Endothelial cell of umbilical vein (primary cell): Measurements from ENCODE around the gene CCDC69. TPM values are rescaled to one million over a fixed set of nuclear protein-coding genes. Genes with fewer than 3 reads are reported as not detected.

Experiments used
- BruUV-seq: library from RNA; stranded (reverse); fragments of 400-500 nt; replicated peaks from 2 replicates; lab custom pipeline; 2021; lab: Mats Ljungman, UMichigan
- CTCF ChIA-PET: fragments of 300-600, 350-600 bp; sonication (Branson Sonifier 250); formaldehyde crosslinking; loops from one replicate; lab custom pipeline; 2021; ENCODE audit warnings: antibody characterized with exemption, inconsistent platforms; lab: Charles Lee
- POLR2A ChIA-PET: fragments of 300-600, 350-600 bp; sonication (Branson Sonifier 250); formaldehyde crosslinking; loops from one replicate; lab custom pipeline; 2021; ENCODE audit warnings: antibody characterized with exemption, inconsistent platforms; lab: Charles Lee
- DNase-seq: peaks from one replicate; pipeline ENCODE4 v3.0.0-alpha.2; 2011; ENCODE audit warnings: low read depth, low spot score
- FAIRE-seq: peaks from 2 replicates; lab custom pipeline; 2011; peaks lifted over from hg19 to GRCh38; lab: Jason Lieb, UNC
- H2AFZ ChIP-seq: 2 replicates; pipeline ENCODE4 v1.6.0; 2012; ENCODE audit warnings: low read depth, low read length, control low read depth, inconsistent platforms
- H3K27ac ChIP-seq: 2 replicates; pipeline ENCODE4 v1.5.1; 2011; ENCODE audit warnings: low read depth, mild to moderate bottlenecking, control low read depth, low read length, moderate library complexity; ENCODE audit not compliant: insufficient read depth
- H3K27me3 ChIP-seq, 2 experiments: 2 replicates each; pipeline versions ENCODE4 v1.6.0 to v1.6.1; 2011; ENCODE audit warnings: low read length in 2 of 2, mixed read lengths in 1 of 2; ENCODE audit not compliant: control insufficient read depth in 2 of 2, insufficient read depth in 2 of 2
- H3K36me3 ChIP-seq, 2 experiments: 2 replicates in 1 of 2; 3 replicates in 1 of 2; pipeline ENCODE4 v1.5.1; 2011; ENCODE audit warnings: low read length in 2 of 2, mild to moderate bottlenecking in 1 of 2, moderate library complexity in 1 of 2; ENCODE audit not compliant: control insufficient read depth in 2 of 2, insufficient read depth in 2 of 2; ENCODE audit errors: extremely low read depth in 1 of 2
- H3K4me1 ChIP-seq: 3 replicates; pipeline ENCODE4 v1.5.1; 2011; ENCODE audit warnings: mild to moderate bottlenecking, low read length; ENCODE audit not compliant: control insufficient read depth, insufficient read depth; ENCODE audit errors: extremely low read depth
- H3K4me2 ChIP-seq: 2 replicates; pipeline ENCODE4 v1.6.1; 2011; ENCODE audit warnings: low read length, control low read depth, mixed read lengths; ENCODE audit not compliant: insufficient read depth
- H3K4me3 ChIP-seq, 3 experiments: fragments of 200-600 bp in 1 of 3; sonication (generic), shearing (Covaris generic) in 1 of 3; replicated peaks in 1 of 3; 2 replicates each; pipeline ENCODE4 v1.5.1; 2011 to 2016; ENCODE audit warnings: control low read depth in 3 of 3, low read length in 3 of 3, mild to moderate bottlenecking in 2 of 3, inconsistent platforms in 1 of 3, low read depth in 1 of 3, moderate library complexity in 1 of 3; ENCODE audit not compliant: insufficient read depth in 1 of 3
- H3K79me2 ChIP-seq: 2 replicates; pipeline ENCODE4 v1.6.0; 2012; ENCODE audit warnings: low read length, inconsistent platforms; ENCODE audit not compliant: control insufficient read depth, insufficient read depth
- H3K9ac ChIP-seq: replicated peaks from 2 replicates; pipeline ENCODE3; 2011; ENCODE audit warnings: low read length, control low read depth; ENCODE audit not compliant: insufficient read depth; ENCODE audit errors: extremely low read depth
- H3K9me1 ChIP-seq: replicated peaks from 3 replicates; pipeline ENCODE4 v1.6.0; 2011; ENCODE audit warnings: mild to moderate bottlenecking, low read length; ENCODE audit not compliant: control insufficient read depth, insufficient read depth; ENCODE audit errors: extremely low read depth
- H3K9me3 ChIP-seq: replicated peaks from 2 replicates; pipeline ENCODE4 v1.5.1; 2012; ENCODE audit warnings: low read length, inconsistent platforms; ENCODE audit not compliant: control insufficient read depth, insufficient read depth
- H4K20me1 ChIP-seq: replicated peaks from 2 replicates; pipeline ENCODE3; 2011; ENCODE audit warnings: mild to moderate bottlenecking, low read length; ENCODE audit not compliant: control insufficient read depth, insufficient read depth; ENCODE audit errors: extremely low read depth
- EZH2 ChIP-seq: IDR thresholded peaks from 2 replicates; pipeline ENCODE4 v1.6.1; 2012; ENCODE audit warnings: borderline replicate concordance, low read depth, mild to moderate bottlenecking, moderate library complexity, low read length, inconsistent platforms; ENCODE audit not compliant: severe bottlenecking
- POLR2AphosphoS5 ChIP-seq: IDR thresholded peaks from 2 replicates; pipeline ENCODE4 v1.6.1; 2012; ENCODE audit warnings: low read depth, mild to moderate bottlenecking, control low read depth, low read length, moderate library complexity; ENCODE audit not compliant: insufficient read depth
- dilution Hi-C: fragments of 300-500 bp; cut with MboI; formaldehyde crosslinking; loops from one replicate; pipeline ENCODE4 v1.15.0; 2019; ENCODE audit warnings: low sequenced_read_pairs; ENCODE audit not compliant: extremely low pct_ligation_motif_present
- intact Hi-C: fragments of 100-400 bp; cut with micrococcal nuclease; formaldehyde crosslinking; loops from one replicate; pipeline ENCODE4 v1.10.0; 2022
- polyA plus RNA-seq, 4 experiments: library from polyadenylated mRNA; depleted of rRNA in 3 of 4; stranded (reverse) in 3 of 4; unstranded in 1 of 4; fragments of >200 nt; gene quantifications; 2 replicates each; pipeline versions ENCODE4 v1.2.1 to v1.2.3, GENCODE V29; 2011 to 2012; ENCODE audit warnings: missing spikeins in 1 of 4
- total RNA-seq: library from RNA; stranded (reverse); gene quantifications from 2 replicates; pipeline ENCODE4 v1.2.3, GENCODE V29; 2021
- TF ChIP-seq, protein P1 (sequence below): IDR thresholded peaks from 2 replicates; pipeline ENCODE4 v1.6.1; 2011; ENCODE audit not compliant: insufficient read depth, insufficient read length

CCDC69 gene
- total and polyA plus RNA-seq, 2 donors (not counting 3 experiments of a cell fraction or from before 2014, with no cell fraction given) = 4.1 to 4.5 TPM

DNA sequence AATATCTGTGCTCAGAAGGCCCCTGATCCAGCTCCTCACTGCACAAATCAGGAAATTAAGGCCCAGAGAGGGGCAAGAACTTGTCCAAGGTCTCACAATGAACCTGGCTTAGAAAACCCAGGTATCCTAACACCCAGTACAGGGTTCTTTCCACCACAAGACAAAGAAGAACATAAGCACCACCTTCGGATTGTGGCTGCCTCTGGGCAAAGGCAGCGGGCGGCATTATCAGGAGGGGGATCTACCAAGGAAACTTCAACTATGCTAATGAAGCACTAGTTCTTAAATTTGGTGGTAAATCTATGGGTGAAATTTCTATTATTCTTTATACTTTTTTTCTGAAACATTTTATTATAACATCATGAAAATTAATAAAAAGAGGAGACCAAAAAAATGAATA, 84.2 kb downstream of the CCDC69 start:
- Histone ChIP-seq H3K79me2 (peaks cover 19% of the 10 kb centered on the region), H3K36me3 (peaks cover 15 to 60% of the 10 kb centered on the region in 2 experiments), H3K4me1 (no peaks in the 10 kb centered on the region), H3K27ac (no peak overlapping the region), H3K9me1 (no peaks in the 10 kb centered on the region), H3K27me3 (no peaks in the 10 kb centered on the region), H3K9ac (no peak overlapping the region), H3K4me3 (no peak overlapping the region), H3K9me3 (no peaks in the 10 kb centered on the region), H2AFZ (no peak overlapping the region), H4K20me1 (no peaks in the 10 kb centered on the region), H3K4me2 (no peak overlapping the region)
- intact Hi-C loops (no loop called here), dilution Hi-C loops (no loop called here)
- ChIA-PET CTCF (interaction anchor here (1.3 kb wide), 1 partner anchor 14 kb away, joined by 4 read pairs; no protein-coding TSS in a partner anchor), POLR2A (no interaction called here)
- no peak for FAIRE-seq
- TF ChIP-seq, protein P1, sequence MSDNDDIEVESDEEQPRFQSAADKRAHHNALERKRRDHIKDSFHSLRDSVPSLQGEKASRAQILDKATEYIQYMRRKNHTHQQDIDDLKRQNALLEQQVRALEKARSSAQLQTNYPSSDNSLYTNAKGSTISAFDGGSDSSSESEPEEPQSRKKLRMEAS = no peak
- TF ChIP-seq EZH2 = no peak
- no peak for TF ChIP-seq POLR2AphosphoS5
- no peak for DNase-seq
- BruUV-seq = no TSS peak

DNA sequence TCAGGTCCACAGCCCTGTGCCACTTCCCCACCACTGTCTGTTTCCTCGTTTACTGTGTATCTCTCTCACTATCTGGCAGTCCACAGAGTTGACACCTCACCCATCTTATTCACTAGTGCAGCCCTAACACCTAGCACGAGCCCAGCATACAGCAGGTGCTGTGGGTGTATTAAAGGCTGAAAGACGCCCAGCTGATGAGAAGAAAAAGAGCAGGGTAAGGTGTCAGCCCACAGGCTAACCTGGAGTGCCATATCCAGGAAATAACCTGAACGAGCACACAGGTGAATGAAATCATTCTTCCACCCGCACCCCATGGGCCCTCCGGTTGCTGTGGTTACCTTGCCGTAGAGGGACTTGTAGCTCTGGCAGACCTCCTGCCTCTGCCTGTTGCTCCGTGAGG, 84.9 kb downstream of the CCDC69 start:
- Histone ChIP-seq H3K27me3 (no peaks in the 10 kb centered on the region), H2AFZ (no peak overlapping the region), H3K9ac (no peak overlapping the region), H3K4me2 (no peak overlapping the region), H3K4me3 (no peak overlapping the region), H3K79me2 (peaks cover 15% of the 10 kb centered on the region), H3K9me3 (no peaks in the 10 kb centered on the region), H3K36me3 (peaks cover 15 to 65% of the 10 kb centered on the region in 2 experiments), H3K9me1 (no peaks in the 10 kb centered on the region), H3K4me1 (no peaks in the 10 kb centered on the region), H4K20me1 (no peaks in the 10 kb centered on the region), H3K27ac (no peak overlapping the region)
- POLR2A ChIA-PET = no interaction called here
- CTCF ChIA-PET = interaction anchor here (1.3 kb wide), 1 partner anchor 13 kb away, joined by 4 read pairs; no protein-coding TSS in a partner anchor
- no TSS peak for BruUV-seq
- FAIRE-seq (no peak), DNase-seq (no peak)
- dilution Hi-C loops (no loop called here), intact Hi-C loops (no loop called here)
- TF ChIP-seq, protein P1 = no peak
- no peak for TF ChIP-seq EZH2
- no peak for TF ChIP-seq POLR2AphosphoS5
